ENCODE results near the gene FANCE.

Gene FANCE

GRCh38 chr6:35487658-35488516 is 35.7 kb downstream of the FANCE start:
- H3K4me1 ChIP-seq (ENCODE audit: low read depth, poor library complexity, severe bottlenecking) = peaks cover 13% of the 10 kb centered on the region
- no peak overlapping the region for H3K27ac ChIP-seq
- H3K9ac ChIP-seq = no peak overlapping the region
- H3K36me3 ChIP-seq (ENCODE audit: insufficient read depth) = no peaks in the 10 kb centered on the region
- no peak overlapping the region for H3K4me2 ChIP-seq
- H4K20me1 ChIP-seq (ENCODE audit: insufficient read depth) = no peaks in the 10 kb centered on the region
- no peaks in the 10 kb centered on the region for H3K79me2 ChIP-seq (ENCODE audit: insufficient read depth, low read depth)
- H3K27me3 ChIP-seq (ENCODE audit: insufficient read depth, low read depth) = no peaks in the 10 kb centered on the region
- no peak for TF ChIP-seq CTCF (conservative IDR thresholded peaks at IDR 0.05; ENCODE audit: low read depth, low read length)
- H2AFZ ChIP-seq (ENCODE audit: low read depth) = no peak overlapping the region
- H3K4me3 ChIP-seq (IDR thresholded peaks at IDR 0.05; ENCODE audit: insufficient read depth, low read depth, low read length) = no peak overlapping the region

- Histone ChIP-seq H3K9ac (no peak overlapping the region), H3K4me3 (IDR thresholded peaks at IDR 0.05; ENCODE audit: insufficient read depth, low read depth, low read length) (no peak overlapping the region), H4K20me1 (ENCODE audit: insufficient read depth) (no peaks in the 10 kb centered on the region), H3K27me3 (ENCODE audit: insufficient read depth, low read depth) (no peaks in the 10 kb centered on the region), H3K27ac (no peak overlapping the region), H3K4me2 (no peak overlapping the region), H2AFZ (ENCODE audit: low read depth) (no peak overlapping the region), H3K79me2 (ENCODE audit: insufficient read depth, low read depth) (no peaks in the 10 kb centered on the region), H3K36me3 (ENCODE audit: insufficient read depth) (no peaks in the 10 kb centered on the region), H3K4me1 (ENCODE audit: low read depth, poor library complexity, severe bottlenecking) (peaks cover 13% of the 10 kb centered on the region)
- TF ChIP-seq CTCF (conservative IDR thresholded peaks at IDR 0.05; ENCODE audit: low read depth, low read length) = no peak
Measured at GRCh38 chr6:35488517-35488862, 36.4 kb downstream of the FANCE start.

GRCh38 chr6:35489066-35489465 is 36.9 kb downstream of the FANCE start:
- no peaks in the 10 kb centered on the region for H4K20me1 ChIP-seq (ENCODE audit: insufficient read depth)
- H3K27me3 ChIP-seq (ENCODE audit: insufficient read depth, low read depth) = no peaks in the 10 kb centered on the region
- H3K4me2 ChIP-seq = no peak overlapping the region
- no peaks in the 10 kb centered on the region for H3K36me3 ChIP-seq (ENCODE audit: insufficient read depth)
- H3K79me2 ChIP-seq (ENCODE audit: insufficient read depth, low read depth) = no peaks in the 10 kb centered on the region
- no peak overlapping the region for H2AFZ ChIP-seq (ENCODE audit: low read depth)
- no peak overlapping the region for H3K4me3 ChIP-seq (IDR thresholded peaks at IDR 0.05; ENCODE audit: insufficient read depth, low read depth, low read length)
- no peak for TF ChIP-seq CTCF (conservative IDR thresholded peaks at IDR 0.05; ENCODE audit: low read depth, low read length)
- H3K4me1 ChIP-seq (ENCODE audit: low read depth, poor library complexity, severe bottlenecking) = peaks cover 13% of the 10 kb centered on the region
- no peak overlapping the region for H3K9ac ChIP-seq
- no peak overlapping the region for H3K27ac ChIP-seq

GRCh38 chr6:35489995-35490791 is 38.1 kb downstream of the FANCE start:
- no peak overlapping the region for H3K4me3 ChIP-seq (IDR thresholded peaks at IDR 0.05; ENCODE audit: insufficient read depth, low read depth, low read length)
- H3K4me1 ChIP-seq (ENCODE audit: low read depth, poor library complexity, severe bottlenecking) = peaks cover 13% of the 10 kb centered on the region
- H3K27ac ChIP-seq = no peak overlapping the region

More at GRCh38 chr6:35489995-35490791, 38.1 kb downstream of the FANCE start:
- Histone ChIP-seq H2AFZ (ENCODE audit: low read depth) (no peak overlapping the region), H4K20me1 (ENCODE audit: insufficient read depth) (no peaks in the 10 kb centered on the region), H3K79me2 (ENCODE audit: insufficient read depth, low read depth) (no peaks in the 10 kb centered on the region), H3K36me3 (ENCODE audit: insufficient read depth) (no peaks in the 10 kb centered on the region), H3K4me2 (no peak overlapping the region), H3K9ac (no peak overlapping the region), H3K27me3 (ENCODE audit: insufficient read depth, low read depth) (no peaks in the 10 kb centered on the region)
- no peak for TF ChIP-seq CTCF (conservative IDR thresholded peaks at IDR 0.05; ENCODE audit: low read depth, low read length)

Data from KMS-11 (cell line).